ENCODE results near the gene KCNJ16. TPM values are rescaled to one million over a fixed set of nuclear protein-coding genes. Genes with fewer than 3 reads are reported as not detected.

KCNJ16 gene
- polyA plus RNA-seq, 1 experiment = not detected

DNA sequence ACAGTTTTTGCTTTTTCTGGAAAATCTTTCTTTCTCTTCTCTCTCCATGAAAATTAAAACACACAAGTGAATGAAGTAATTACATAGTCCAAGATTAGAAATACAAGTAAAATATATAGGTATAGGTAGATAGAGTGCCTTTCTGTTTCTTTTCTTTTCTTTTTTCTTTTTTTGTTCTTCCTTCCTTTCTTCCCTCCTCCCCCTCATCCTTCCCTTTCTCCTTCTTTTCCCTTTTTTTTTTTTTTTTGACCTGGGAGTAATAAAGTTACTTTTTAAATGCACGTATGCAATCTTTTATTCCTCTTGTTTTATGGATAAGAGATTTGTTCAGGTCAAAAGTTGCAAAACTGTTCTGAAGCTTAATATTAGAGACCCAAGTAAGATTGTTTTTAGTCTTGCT, 59.8 kb downstream of the KCNJ16 start:
- ChIA-PET POLR2A (no interaction called here), CTCF (interaction anchor here (1.8 kb wide), 1 partner anchor 525 kb away, joined by 5 read pairs; no protein-coding TSS in a partner anchor)
- no peak for DNase-seq (ENCODE audit: low read depth, low spot score)
- no peaks in the 10 kb centered on the region; the same call in 1 of the 2 replicates for H3K9me3 ChIP-seq (ENCODE audit: control insufficient read depth, insufficient read depth, low read length)
- no peaks in the 10 kb centered on the region for H3K27me3 ChIP-seq (ENCODE audit: control insufficient read depth, insufficient read depth, low read length)
- no peak overlapping the region for H3K27ac ChIP-seq (ENCODE audit: low read depth, low read length)
- no peak overlapping the region for H3K4me3 ChIP-seq (ENCODE audit: low read depth, low read length)
- TF ChIP-seq, protein P1, sequence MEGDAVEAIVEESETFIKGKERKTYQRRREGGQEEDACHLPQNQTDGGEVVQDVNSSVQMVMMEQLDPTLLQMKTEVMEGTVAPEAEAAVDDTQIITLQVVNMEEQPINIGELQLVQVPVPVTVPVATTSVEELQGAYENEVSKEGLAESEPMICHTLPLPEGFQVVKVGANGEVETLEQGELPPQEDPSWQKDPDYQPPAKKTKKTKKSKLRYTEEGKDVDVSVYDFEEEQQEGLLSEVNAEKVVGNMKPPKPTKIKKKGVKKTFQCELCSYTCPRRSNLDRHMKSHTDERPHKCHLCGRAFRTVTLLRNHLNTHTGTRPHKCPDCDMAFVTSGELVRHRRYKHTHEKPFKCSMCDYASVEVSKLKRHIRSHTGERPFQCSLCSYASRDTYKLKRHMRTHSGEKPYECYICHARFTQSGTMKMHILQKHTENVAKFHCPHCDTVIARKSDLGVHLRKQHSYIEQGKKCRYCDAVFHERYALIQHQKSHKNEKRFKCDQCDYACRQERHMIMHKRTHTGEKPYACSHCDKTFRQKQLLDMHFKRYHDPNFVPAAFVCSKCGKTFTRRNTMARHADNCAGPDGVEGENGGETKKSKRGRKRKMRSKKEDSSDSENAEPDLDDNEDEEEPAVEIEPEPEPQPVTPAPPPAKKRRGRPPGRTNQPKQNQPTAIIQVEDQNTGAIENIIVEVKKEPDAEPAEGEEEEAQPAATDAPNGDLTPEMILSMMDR (IDR thresholded peaks at IDR 0.05; ENCODE audit: low read depth, low read length) = no peak

DNA sequence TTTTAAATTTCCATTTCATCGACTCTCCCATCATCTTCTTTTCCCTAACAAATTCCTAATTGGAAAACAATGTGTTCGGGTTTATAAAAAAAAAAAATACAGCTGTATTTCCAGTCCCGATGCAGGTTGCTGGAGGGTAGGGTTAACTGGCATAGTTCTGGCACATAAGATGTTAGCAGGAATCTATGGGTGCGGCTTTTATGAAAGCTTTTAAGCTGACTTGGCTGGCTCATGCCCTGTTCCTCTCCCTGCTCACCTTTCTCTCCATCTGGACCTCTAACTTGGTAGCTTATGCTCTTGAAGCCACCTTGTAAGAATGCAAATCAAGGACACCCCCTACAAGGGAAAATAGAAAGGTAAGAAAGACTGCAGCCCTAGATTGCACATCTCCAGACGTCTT, 61.1 kb downstream of the KCNJ16 start:
- Histone ChIP-seq H3K27me3 (ENCODE audit: control insufficient read depth, insufficient read depth, low read length) (no peaks in the 10 kb centered on the region), H3K27ac (ENCODE audit: low read depth, low read length) (no peak overlapping the region), H3K4me3 (ENCODE audit: low read depth, low read length) (no peak overlapping the region), H3K9me3 (ENCODE audit: control insufficient read depth, insufficient read depth, low read length) (no peaks in the 10 kb centered on the region; the same call in 1 of the 2 replicates)
- POLR2A ChIA-PET = no interaction called here
- CTCF ChIA-PET = interaction anchor here (1.1 to 1.8 kb wide), 2 partner anchors 19 to 527 kb away, joined by 3 to 5 read pairs; no protein-coding TSS in a partner anchor
- TF ChIP-seq, protein P1 (IDR thresholded peaks at IDR 0.05; ENCODE audit: low read depth, low read length) = no peak
- DNase-seq (ENCODE audit: low read depth, low spot score) = no peak

DNA sequence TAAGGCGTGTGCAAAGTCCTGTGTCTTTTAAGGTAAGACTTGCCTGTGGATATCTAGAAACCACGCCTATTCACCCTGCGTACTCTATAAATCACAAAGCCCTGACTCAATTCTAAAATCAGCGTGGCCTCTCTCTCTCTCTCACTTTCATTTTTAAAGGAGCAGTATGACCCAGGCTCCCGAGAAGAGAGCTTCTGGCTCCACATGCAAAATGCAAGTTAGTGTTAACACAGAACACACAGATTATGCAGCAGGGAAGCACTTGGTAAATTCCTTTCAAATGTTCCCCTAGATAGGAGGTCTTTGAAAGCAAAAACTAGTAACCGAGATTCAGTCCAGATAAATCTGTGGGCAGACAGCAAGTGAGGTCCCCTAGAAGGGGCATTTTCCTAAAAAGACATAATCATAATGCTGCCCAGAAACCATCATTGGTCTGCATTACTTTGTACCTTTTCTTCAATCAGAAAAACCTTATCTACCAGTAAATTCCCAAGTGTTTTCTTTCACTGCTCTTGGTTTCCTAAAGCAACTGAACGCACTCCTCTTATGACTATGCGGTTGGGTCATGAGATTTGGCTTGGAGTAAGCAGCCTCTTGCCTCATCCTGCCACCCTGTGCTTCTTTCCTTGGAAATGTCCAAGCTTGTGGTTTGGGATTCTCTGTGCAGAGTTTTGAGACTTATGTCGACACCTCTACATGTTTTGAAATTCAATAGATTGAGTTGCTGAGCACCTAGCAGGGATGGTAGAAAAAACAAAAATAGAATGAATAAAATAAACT, 62.6 kb downstream of the KCNJ16 start:
- ChIA-PET CTCF (interaction anchor here (8.2 kb wide), 1 partner anchor 529 kb away, joined by 103 read pairs; no protein-coding TSS in a partner anchor), POLR2A (interaction anchor here (0.6 to 2.7 kb wide), 8 partner anchors 46 to 636 kb away, joined by 3 to 11 read pairs (median 6); no protein-coding TSS in a partner anchor)
- H3K27ac ChIP-seq (ENCODE audit: low read depth, low read length) = peak overlapping the region; percentile 91
- no peaks in the 10 kb centered on the region for H3K27me3 ChIP-seq (ENCODE audit: control insufficient read depth, insufficient read depth, low read length)
- H3K4me3 ChIP-seq (ENCODE audit: low read depth, low read length) = peak overlapping the region; percentile 37
- DNase-seq (ENCODE audit: low read depth, low spot score) = peak; percentile 93
- TF ChIP-seq, protein P1 (IDR thresholded peaks at IDR 0.05; ENCODE audit: low read depth, low read length) = no peak
- H3K9me3 ChIP-seq (ENCODE audit: control insufficient read depth, insufficient read depth, low read length) = no peaks in the 10 kb centered on the region

GRCh38 chr17:70138291-70138865, 63.4 kb downstream of the KCNJ16 start:
- DNase-seq (ENCODE audit: low read depth, low spot score) = peak; percentile 84
- no peaks in the 10 kb centered on the region for H3K27me3 ChIP-seq (ENCODE audit: control insufficient read depth, insufficient read depth, low read length)
- TF ChIP-seq, protein P1 (IDR thresholded peaks at IDR 0.05; ENCODE audit: low read depth, low read length) = no peak
- peak overlapping the region; percentile 49 for H3K27ac ChIP-seq (ENCODE audit: low read depth, low read length)
- CTCF ChIA-PET = interaction anchor here (1.8 to 8.2 kb wide), 2 partner anchors 530 to 570 kb away, joined by 9 to 103 read pairs; no protein-coding TSS in a partner anchor
- POLR2A ChIA-PET = interaction anchor here (0.6 to 2.7 kb wide), 7 partner anchors 46 to 636 kb away, joined by 3 to 11 read pairs (median 5); no protein-coding TSS in a partner anchor
- H3K9me3 ChIP-seq (ENCODE audit: control insufficient read depth, insufficient read depth, low read length) = no peaks in the 10 kb centered on the region
- no peak overlapping the region for H3K4me3 ChIP-seq (ENCODE audit: low read depth, low read length)
